Smooth muscle cell (in vitro differentiated cells): Measurements from ENCODE around the gene GK2. TPM values are rescaled to one million over a fixed set of nuclear protein-coding genes. Genes with fewer than 3 reads are reported as not detected.

Source experiments
- DNase-seq: peaks from one replicate; lab custom pipeline; 2025; ENCODE audit not compliant: unreplicated experiment; lab: John Stamatoyannopoulos, UW
- H2AFZ ChIP-seq: fragments of 200-600 bp; sonication (generic); 2 replicates; pipeline ENCODE4 v1.6.0; 2016; ENCODE audit warnings: antibody characterized with exemption, low read depth, mild to moderate bottlenecking
- H3F3A ChIP-seq: fragments of 200-600 bp; sonication (generic); 2 replicates; pipeline ENCODE4 v1.6.0; 2017; ENCODE audit warnings: antibody characterized with exemption, low read depth
- H3K27ac ChIP-seq: fragments of 200-600 bp; sonication (generic); 2 replicates; pipeline ENCODE4 v1.5.1; 2016; ENCODE audit warnings: low read depth, mild to moderate bottlenecking
- H3K27me3 ChIP-seq: fragments of 200-600 bp; sonication (generic); 2 replicates; pipeline ENCODE4 v1.6.1; 2016; ENCODE audit warnings: low read depth, mild to moderate bottlenecking
- H3K36me3 ChIP-seq: fragments of 200-600 bp; sonication (generic); 2 replicates; pipeline ENCODE4 v1.5.1; 2016; ENCODE audit warnings: low read depth
- H3K4me1 ChIP-seq: fragments of 200-600 bp; sonication (generic); 2 replicates; pipeline ENCODE4 v1.5.1; 2016; ENCODE audit warnings: low read depth
- H3K4me2 ChIP-seq: fragments of 200-600 bp; sonication (generic); 2 replicates; pipeline ENCODE4 v1.6.0; 2016; ENCODE audit warnings: mild to moderate bottlenecking
- H3K4me3 ChIP-seq: fragments of 200-600 bp; sonication (generic); 2 replicates; pipeline ENCODE4 v1.5.1; 2016; ENCODE audit warnings: mild to moderate bottlenecking
- H3K79me2 ChIP-seq: fragments of 200-600 bp; sonication (generic); 2 replicates; pipeline ENCODE4 v1.6.0; 2016; ENCODE audit warnings: low read depth, mild to moderate bottlenecking
- H3K9ac ChIP-seq: fragments of 200-600 bp; sonication (generic); 2 replicates; pipeline ENCODE4 v1.6.0; 2016; ENCODE audit warnings: low read depth
- H3K9me3 ChIP-seq: fragments of 200-600 bp; sonication (generic); replicated peaks from 2 replicates; pipeline ENCODE4 v1.5.1; 2016; ENCODE audit warnings: low read depth
- H4K20me1 ChIP-seq: fragments of 200-600 bp; sonication (generic); 2 replicates; pipeline ENCODE4 v1.6.0; 2016; ENCODE audit warnings: low read depth
- WGBS: methylation state at CpG from one replicate; pipeline ENCODE4 v1.1.7; 2016; ENCODE audit warnings: low lambda C conversion rate; 5-methylcytosine and 5-hydroxymethylcytosine counted together
- polyA plus RNA-seq: library from polyadenylated mRNA; unstranded; fragments of >200 nt; fragmentation: Nextera tagmentation; extraction: Ambion mirVana; gene quantifications from 2 replicates; pipeline ENCODE4 v1.2.1, GENCODE V29; 2016
- total RNA-seq: library from RNA; depleted of rRNA; stranded (reverse); fragments of >200 nt; gene quantifications from 2 replicates; pipeline ENCODE4 v1.2.3, GENCODE V29; 2014
- TF ChIP-seq, protein P1 (sequence below): fragments of 200-600 bp; sonication (generic); IDR thresholded peaks from 2 replicates; pipeline ENCODE4 v1.5.1; 2017; ENCODE audit warnings: borderline replicate concordance, mild to moderate bottlenecking, antibody characterized with exemption; ENCODE audit not compliant: insufficient read depth, poor library complexity, severe bottlenecking

GK2 gene
- total and polyA plus RNA-seq, 2 experiments from 2014 or later = not detected

DNA sequence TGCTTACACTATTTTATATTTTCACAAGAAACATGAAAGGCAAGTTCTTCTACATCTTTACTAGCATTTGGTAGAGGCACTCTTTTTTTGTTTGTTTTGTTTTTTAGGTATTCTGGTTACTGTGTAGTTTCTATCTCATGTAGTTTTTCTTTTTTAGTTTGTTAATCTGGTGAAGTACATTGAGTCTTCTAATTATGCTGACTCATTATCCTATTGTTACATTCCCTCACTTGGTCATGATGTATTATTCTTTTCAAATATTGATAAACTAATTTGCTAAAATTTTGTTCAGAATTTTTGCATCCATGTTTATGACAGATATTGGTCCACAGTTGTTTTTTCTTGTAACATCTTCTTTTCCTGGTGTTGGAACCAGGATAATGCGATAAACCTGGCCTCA lies 4.7 kb downstream of the GK2 start:
- 97% methylated on average over 1 of the region's 1 CpG for WGBS
- DNase-seq = no peak
- TF ChIP-seq, protein P1, sequence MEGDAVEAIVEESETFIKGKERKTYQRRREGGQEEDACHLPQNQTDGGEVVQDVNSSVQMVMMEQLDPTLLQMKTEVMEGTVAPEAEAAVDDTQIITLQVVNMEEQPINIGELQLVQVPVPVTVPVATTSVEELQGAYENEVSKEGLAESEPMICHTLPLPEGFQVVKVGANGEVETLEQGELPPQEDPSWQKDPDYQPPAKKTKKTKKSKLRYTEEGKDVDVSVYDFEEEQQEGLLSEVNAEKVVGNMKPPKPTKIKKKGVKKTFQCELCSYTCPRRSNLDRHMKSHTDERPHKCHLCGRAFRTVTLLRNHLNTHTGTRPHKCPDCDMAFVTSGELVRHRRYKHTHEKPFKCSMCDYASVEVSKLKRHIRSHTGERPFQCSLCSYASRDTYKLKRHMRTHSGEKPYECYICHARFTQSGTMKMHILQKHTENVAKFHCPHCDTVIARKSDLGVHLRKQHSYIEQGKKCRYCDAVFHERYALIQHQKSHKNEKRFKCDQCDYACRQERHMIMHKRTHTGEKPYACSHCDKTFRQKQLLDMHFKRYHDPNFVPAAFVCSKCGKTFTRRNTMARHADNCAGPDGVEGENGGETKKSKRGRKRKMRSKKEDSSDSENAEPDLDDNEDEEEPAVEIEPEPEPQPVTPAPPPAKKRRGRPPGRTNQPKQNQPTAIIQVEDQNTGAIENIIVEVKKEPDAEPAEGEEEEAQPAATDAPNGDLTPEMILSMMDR = no peak
- Histone ChIP-seq H3K4me1 (no peaks in the 10 kb centered on the region), H3K4me2 (no peak overlapping the region), H3K4me3 (no peak overlapping the region), H3K9me3 (no peaks in the 10 kb centered on the region), H3K36me3 (no peaks in the 10 kb centered on the region), H3K27ac (no peak overlapping the region), H3K9ac (no peak overlapping the region), H3K79me2 (no peaks in the 10 kb centered on the region), H4K20me1 (no peaks in the 10 kb centered on the region), H2AFZ (no peak overlapping the region), H3F3A (no peaks in the 10 kb centered on the region), H3K27me3 (no peaks in the 10 kb centered on the region)

- Histone ChIP-seq H3K79me2 (no peaks in the 10 kb centered on the region), H4K20me1 (no peaks in the 10 kb centered on the region), H3K4me3 (no peak overlapping the region), H3F3A (no peaks in the 10 kb centered on the region), H3K4me1 (no peaks in the 10 kb centered on the region), H3K9ac (no peak overlapping the region), H2AFZ (no peak overlapping the region), H3K4me2 (no peak overlapping the region), H3K36me3 (no peaks in the 10 kb centered on the region), H3K27ac (no peak overlapping the region), H3K9me3 (no peaks in the 10 kb centered on the region), H3K27me3 (no peaks in the 10 kb centered on the region)
- TF ChIP-seq, protein P1 = no peak
- 100% methylated on average over 1 of the region's 1 CpG for WGBS
- no peak for DNase-seq
These were observed 5.6 kb downstream of the GK2 start for GRCh38 chr4:79402332-79402851.

- no peaks in the 10 kb centered on the region for H4K20me1 ChIP-seq
- TF ChIP-seq, protein P1 = no peak
- DNase-seq = no peak
- no peaks in the 10 kb centered on the region for H3K79me2 ChIP-seq
- H3K4me2 ChIP-seq = no peak overlapping the region
- no peaks in the 10 kb centered on the region for H3K36me3 ChIP-seq
- H3K27ac ChIP-seq = no peak overlapping the region
- no peaks in the 10 kb centered on the region for H3K27me3 ChIP-seq
- H2AFZ ChIP-seq = no peak overlapping the region
- no peaks in the 10 kb centered on the region for H3F3A ChIP-seq
- 95% methylated on average over 1 of the region's 1 CpG for WGBS
- H3K4me3 ChIP-seq = no peak overlapping the region
- no peaks in the 10 kb centered on the region for H3K9me3 ChIP-seq
- no peaks in the 10 kb centered on the region for H3K4me1 ChIP-seq
- H3K9ac ChIP-seq = no peak overlapping the region
These were observed 9.0 kb downstream of the GK2 start for GRCh38 chr4:79399076-79399475.

GRCh38 chr4:79397951-79398350 lies 10.1 kb downstream of the GK2 start:
- Histone ChIP-seq H3F3A (no peaks in the 10 kb centered on the region), H3K4me2 (no peak overlapping the region), H3K4me1 (no peaks in the 10 kb centered on the region), H2AFZ (no peak overlapping the region), H3K79me2 (no peaks in the 10 kb centered on the region), H3K27ac (no peak overlapping the region), H3K36me3 (no peaks in the 10 kb centered on the region), H3K9ac (no peak overlapping the region), H3K27me3 (no peaks in the 10 kb centered on the region), H4K20me1 (no peaks in the 10 kb centered on the region), H3K9me3 (no peaks in the 10 kb centered on the region), H3K4me3 (no peak overlapping the region)
- TF ChIP-seq, protein P1 = no peak
- WGBS = 64% methylated on average over 5 of the region's 5 CpGs
- DNase-seq = no peak
